ENCODE data around the gene GOLGA2.

Gene GOLGA2

GRCh38 chr9:128257086-128257825 lies 18.6 kb downstream of the GOLGA2 start:
- no peak for DNase-seq (ENCODE audit: low read depth in 2 of 2)

DNA sequence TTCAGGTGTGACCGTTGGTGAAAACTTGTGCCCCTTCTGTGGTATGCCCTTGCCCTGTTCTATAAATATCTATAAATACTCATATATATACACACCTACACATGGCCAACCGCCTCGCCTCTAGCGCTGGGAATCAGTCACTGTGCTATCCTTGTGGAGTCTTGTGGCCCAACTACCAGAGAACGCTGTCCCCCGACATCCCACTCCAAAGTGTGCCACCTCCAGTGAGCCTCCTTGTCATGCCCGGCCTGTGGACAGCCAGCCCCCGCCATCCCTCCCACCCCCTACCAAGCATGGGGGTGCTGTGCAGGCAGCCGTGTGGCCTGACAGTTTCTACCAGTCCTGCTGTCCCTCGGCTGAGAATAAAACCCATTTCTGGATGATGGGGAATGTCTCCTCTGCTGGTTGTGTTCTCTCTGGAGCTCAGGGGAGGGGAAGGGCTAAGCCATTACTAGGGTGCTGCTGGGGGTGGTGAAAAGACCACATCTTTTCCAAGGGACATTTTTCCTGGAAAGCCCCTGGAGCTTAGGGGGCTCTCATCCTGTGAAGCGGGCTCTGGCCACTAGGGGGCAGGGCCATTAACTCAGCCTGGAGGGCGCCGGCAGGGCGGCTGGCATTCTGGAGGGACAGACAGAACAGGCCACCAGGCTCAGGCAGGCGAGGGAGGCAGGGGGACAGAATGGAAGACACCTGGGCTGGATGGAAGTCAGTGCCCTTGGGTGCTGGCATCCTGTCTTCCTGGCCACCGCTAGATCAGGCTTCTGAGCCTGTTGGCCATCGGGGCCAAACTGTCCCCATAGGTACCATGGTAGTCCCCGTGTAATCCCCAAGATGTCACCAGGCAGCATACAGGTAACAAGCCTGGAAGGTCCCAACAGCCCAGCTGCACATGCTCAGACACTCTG lies 20.7 kb downstream of the GOLGA2 start:
- DNase-seq (ENCODE audit: low read depth in 2 of 2): peak; percentile 32 to 54

DNA sequence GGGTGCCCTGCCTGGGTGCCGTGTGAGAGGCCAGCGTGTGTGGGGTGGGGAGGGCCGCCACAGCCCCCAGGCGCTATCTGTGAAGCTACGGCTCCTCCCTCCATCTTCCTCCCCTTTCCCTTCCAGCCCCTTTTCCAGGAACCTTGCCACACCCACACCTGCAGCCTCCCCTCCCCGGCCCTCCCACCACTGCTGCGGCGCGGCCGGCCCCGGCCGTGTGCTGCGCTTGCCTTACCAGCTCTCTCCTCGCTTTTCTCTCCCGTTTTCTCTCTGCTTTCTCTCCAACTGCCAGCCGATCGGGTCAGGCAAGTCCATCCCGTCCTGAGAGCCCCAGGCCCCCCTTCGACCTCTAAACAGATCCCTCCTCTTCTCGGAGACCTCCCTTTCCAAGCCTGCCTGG lies 21.4 kb downstream of the GOLGA2 start:
- no peak for DNase-seq (ENCODE audit: low read depth in 2 of 2)

- no peak for DNase-seq (ENCODE audit: low read depth in 2 of 2)
Measured at GRCh38 chr9:128253991-128254346, 21.8 kb downstream of the GOLGA2 start.

DNA sequence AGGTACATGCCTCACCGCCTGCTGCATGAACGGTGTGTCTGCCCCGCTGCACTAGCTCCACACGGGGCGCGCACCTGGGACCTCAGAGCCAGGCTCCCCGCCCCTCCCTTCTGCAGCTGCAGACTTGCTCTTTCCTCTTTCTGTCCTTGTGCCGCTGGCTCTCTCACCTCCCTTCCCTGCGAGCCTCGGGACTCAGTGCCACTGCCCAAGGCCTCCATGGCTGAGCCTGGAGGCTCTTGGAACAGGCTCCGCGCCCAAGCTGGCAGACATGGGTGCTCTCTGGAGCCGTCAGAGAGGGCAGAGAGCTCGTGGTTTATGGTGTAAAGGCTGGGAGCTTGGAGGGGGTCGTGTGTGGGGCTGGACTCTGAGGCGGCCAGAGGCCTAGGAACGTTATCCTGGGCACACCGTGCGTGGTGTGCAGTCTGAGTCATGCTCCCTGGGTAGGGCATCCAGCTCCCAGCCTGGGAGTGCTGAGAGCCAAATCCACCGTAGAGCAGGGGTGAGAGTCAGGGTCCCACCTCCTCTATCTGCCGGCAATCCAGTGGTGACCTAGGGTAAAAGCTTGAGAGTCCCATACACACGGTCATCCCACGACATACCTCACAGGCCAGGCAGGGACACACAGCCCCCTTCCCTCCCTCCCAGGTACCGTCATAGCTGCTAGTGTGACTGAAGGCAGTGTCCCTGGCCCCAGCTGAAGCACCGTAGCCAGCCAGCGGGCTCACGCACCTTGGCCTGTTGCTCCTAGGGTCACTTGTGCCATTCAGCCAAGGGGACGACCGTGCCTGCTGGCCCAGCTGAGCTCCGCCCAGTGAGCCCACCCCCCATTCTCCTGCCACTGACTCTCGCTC lies 22.4 kb downstream of the GOLGA2 start:
- no peak for DNase-seq (ENCODE audit: low read depth in 2 of 2)

DNA sequence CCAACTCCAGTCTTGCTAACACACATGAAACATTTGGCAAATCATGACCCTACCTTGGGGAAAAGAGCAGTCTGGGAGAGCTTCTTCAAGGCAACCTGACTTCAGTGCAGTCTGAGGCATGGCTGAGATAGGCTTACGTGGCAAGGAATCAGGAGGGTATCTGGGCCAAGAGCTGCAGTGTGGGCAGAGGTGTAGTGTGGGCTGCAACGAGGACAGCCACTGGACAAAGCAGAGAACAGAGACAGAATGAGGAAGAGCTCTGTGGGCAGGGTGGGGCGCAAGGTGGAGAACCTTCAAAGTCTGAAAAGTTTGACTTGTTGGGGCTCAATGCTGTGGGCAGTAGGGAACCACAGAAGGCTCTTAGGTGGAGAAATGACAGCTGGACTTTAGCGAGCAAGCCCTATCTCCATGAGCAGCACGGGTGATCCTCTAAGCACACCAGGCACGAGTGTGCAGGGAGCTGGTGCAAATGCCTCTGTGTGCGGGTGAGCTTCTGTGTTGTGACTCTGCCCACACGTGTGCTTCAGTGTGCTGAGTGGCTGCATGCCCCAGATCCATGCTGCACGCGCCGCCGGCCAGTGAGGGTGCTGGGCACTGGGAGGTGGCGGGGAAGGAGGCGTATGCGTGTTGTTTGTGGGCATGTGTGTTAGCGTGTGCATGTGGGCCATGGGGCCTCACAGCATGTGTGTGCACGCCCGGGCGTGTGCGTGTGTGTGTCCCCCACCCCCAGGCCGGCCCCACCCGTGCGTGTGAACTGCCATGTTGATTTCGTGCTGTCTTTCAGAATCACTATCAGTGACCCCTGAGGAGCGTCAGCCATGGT lies 23.3 kb downstream of the GOLGA2 start:
- no peak for DNase-seq (ENCODE audit: low read depth in 2 of 2)

DNA sequence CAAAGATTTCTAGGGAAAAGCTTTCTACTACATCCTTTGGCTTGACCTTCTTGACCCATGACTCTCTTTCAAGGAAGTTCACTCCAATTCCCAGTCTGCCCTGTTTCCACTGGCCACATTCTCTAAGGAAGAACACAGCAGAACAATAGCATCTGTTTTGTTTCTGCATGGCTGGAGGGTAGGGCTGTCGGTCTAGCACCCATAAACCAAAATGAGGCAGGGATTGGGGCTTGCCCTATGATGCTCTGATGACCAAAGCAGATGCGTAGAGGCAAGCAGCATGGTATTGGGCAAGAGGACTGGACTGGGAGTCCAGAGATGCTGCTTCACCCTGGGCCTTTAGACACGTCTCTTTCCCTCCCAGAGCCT lies 24.1 kb downstream of the GOLGA2 start:
- no peak for DNase-seq (ENCODE audit: low read depth in 2 of 2)

DNA sequence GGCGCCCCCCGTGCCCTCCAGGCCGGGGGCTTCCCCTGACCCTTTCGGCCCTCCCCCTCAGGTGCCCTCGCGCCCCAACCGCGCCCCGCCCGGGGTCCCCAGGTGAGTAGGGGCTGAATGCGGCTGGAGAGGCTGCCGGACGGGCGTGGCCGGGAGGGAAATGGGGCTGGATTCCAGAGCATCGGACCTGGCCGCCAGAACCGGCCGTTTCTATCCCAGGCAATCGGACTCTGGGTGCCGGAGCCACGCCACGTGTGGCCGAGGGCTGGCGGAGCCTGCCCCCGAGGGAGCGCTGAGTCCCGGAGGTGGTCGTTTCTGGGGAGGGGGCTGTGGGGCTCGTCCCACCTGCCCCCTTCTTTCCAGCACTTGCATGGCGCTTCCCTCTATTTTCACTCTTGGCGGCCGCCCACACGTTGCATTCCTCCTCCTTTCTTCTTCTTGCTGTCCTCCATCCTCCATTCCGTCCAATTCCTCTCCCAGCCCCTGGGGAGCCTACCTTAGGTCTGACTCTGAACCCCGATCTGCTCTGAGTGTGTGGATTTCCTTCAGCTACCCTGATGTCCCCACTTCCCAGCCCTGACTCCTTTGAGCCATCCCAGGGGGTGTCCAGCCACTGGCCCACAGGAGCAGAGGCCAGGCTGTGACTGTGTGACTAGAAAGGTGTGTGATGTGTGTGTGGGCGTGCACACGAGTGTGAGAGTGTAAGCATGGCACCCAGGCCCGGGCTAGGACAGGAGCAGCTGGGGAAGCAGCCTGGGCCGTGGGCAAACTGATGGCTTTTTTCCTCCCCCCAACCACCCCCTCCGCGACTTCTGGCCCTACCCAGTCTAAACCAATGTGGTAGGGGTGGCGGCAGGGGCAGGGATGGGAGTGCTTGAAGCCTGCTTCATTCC lies 24.7 kb downstream of the GOLGA2 start:
- no peak for DNase-seq (ENCODE audit: low read depth in 2 of 2)

DNA sequence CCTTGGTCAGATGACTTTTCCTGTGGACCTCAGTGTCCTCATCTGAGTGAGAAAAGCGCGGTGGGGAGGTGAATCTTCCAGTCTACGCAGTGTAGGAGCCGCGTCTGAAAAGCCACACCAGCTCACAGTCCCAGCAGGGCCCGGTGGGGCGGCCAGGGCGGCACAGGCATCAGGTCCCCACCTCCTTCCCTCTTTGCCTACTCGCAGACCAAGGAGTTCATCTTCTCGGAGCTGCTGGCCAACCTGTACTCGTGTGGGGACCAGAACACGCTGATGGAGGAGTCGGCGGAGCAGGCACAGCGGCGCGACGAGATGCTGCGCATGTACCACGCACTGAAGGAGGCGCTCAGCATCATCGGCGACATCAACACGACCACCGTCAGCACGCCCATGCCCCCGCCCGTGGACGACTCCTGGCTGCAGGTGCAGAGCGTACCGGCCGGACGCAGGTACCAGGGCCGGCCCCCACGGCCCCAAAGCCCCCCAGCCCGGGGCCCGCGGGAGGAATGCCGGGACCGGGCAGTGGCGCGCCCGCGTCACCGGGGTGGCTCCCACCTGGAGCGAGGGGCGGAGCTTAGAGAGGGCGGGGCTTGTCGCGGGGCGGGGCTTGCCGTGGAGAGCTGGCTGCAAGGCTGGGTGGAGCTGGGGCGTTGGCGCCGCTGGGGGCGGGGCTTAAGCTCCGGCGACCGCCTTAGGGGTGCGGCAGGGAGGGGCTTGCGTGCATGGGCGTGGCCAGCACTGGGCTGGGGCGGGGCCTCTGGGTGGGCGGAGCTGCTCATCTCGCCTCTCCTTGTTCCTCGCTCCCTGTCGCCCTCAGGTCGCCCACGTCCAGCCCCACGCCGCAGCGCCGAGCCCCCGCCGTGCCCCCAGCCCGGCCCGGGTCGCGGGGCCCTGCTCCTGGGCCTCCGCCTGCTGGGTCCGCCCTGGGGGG lies 25.6 kb downstream of the GOLGA2 start:
- DNase-seq (ENCODE audit: low read depth in 2 of 2): peak; percentile 96 to 100

GRCh38 chr9:128249558-128249907 lies 26.3 kb downstream of the GOLGA2 start:
- DNase-seq (ENCODE audit: low read depth in 2 of 2): no peak

DNA sequence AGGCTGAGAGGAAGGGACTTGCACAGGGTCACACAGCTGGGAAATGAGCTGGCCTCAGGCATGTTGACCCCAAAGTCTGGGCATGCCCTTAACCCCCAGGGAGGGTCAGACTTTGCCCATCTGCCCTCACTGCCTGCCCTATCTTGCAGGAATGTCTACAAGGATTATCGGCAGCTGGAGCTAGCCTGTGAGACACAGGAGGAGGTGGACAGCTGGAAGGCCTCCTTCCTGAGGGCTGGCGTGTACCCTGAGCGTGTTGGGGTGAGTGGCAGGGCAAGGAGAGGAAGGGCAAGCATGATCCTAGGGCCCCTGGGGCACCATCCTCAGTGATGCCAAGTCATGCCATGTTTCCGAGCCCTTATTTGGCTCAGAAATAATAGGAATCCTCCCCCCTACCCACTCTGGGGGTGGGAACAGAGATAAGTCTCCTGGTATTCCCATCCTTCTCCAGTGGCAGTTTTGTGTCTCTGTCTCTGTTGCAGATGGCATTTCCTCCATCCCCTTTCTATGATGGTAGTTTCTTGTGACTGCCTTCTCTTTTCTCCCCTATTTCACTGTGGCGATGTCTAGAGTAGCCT lies 28.5 kb downstream of the GOLGA2 start:
- DNase-seq (ENCODE audit: low read depth in 2 of 2): no peak

DNA sequence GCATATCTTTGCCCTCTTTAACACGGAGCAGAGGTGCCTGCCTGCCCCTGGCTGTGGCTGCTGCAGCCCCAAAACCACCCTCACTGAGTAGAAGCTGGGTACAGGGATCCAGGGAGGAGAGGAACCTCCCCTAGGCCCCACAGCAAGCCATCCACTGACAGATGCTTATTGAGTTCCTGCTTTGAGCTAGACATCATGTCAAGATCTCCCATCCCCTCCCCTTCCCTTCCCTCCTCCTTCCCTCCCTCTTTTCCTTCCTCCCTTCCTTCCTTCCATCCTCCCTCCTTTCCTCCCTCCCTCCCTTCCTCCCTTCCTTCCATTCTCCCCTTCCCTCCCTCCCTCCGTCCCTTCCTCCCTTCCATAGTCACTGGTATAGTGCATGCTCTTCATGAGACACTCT lies 29.3 kb downstream of the GOLGA2 start:
- DNase-seq (ENCODE audit: low read depth in 2 of 2): no peak

- DNase-seq (ENCODE audit: low read depth in 2 of 2): no peak
Measured at GRCh38 chr9:128245421-128246151, 30.2 kb downstream of the GOLGA2 start.

- DNase-seq (ENCODE audit: low read depth in 2 of 2): no peak
Measured at GRCh38 chr9:128244837-128245231, 31.0 kb downstream of the GOLGA2 start.

DNA sequence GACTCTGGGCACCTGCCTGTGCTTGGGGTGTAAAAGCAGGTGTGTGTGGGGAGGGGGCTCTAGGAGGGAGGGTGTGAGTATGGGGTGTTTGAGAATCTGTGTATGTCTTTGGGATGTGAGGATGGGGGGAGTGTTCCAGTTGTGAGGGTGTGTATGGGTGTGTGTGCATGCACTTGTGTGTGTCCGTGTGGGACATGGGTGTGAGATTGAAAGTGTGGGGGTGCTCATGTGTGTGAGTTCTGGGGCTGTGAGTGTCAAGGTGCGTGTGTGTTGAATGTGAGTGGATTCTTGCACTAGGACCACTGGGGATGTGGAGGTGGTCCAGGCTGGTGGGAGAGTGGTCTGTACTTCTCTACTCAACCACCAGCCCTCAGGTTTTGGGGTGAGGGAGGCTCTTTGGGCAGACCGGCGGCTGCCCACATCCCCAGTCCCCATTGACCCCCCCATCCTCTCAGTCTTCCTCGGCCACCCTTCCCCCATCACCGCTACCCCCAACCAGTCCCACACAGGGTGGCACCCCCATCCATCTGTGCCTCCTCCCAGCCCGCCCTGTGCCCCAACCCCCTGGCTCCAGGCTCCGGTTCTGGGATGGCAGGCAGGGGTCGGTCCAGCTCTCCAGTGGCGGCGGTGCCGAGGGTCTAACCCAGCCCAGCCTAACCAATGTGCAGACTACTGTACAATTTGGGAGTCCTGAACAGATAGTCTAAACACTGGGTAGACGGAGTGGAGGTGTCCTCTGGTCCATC lies 31.5 kb downstream of the GOLGA2 start:
- DNase-seq (ENCODE audit: low read depth in 2 of 2): no peak

DNA sequence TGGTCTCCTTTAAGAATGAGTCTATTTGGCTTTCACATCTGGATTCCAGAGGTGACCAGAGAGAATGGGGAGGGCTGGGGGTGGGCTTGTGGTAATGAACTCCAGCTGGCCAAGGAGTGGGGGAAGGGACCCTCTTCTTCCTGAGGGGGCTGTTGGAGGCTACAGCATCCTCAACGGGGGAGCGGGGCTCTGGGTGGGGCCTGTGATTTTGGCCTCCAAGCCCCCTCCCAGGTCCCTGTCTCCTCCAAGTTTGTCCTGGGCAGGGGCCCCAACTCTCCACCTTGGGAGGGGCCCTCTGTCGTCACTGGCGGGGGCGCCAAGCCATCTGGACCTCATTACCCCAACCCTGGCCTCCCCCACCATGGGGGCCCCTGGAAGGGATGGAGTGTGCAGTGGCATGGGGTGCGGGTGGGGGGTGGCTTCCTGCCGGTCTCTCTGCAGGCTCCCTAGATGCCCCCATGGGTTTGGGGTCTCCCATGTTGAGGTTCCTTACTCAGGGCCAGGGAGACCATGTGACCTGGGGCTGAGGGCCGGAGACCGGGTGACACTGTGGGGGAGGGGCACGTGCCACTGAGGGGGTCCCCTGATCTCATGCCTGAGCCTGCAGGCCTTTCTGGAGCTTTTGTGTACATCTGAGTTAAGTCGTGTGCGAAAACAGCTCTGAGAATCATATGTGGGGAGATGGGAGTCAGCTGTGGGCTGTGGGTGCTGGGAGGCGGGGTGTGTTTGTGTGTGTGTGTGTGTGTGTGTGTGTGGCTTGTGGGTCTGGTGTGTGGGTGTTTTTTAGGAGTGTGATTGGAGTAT lies 32.4 kb downstream of the GOLGA2 start:
- DNase-seq (ENCODE audit: low read depth in 2 of 2): no peak

DNA sequence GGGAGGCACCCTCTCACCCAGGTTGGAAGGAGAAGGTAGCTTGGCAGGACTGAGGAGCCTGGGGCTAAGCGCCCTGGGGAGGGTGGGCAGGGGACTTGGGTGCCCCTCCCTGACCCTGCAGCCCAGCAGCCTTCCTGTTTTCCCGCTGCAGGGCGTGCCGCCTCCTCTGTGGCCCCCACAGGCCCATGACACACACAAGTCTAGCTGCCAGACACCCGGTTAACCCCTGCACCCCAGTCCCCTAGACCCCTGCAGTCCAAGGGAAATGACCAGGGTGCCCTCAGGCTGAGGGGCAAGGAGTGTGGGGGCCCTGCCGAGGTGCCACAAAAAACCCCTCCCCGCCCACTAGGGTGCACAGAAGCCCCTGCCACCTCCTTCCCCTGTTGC lies 33.0 kb downstream of the GOLGA2 start:
- no peak for DNase-seq (ENCODE audit: low read depth in 2 of 2)
